DOHH2 (cell line): ENCODE results near the gene BRD3OS.

Experiments used
- CTCF ChIP-seq: fragments of 200-600 bp; sonication (generic); IDR thresholded peaks from one replicate; pipeline ENCODE4 v1.5.1; 2014; ENCODE audit warnings: antibody characterized with exemption, mild to moderate bottlenecking, low read depth, low read length; ENCODE audit not compliant: poor library complexity, severe bottlenecking
- EZH2phosphoT487 ChIP-seq: fragments of 200-600 bp; sonication (generic); IDR thresholded peaks from 2 replicates; pipeline ENCODE4 v1.6.1; 2017; ENCODE audit warnings: borderline replicate concordance, mild to moderate bottlenecking, antibody characterized with exemption, low read length, moderate library complexity, mixed read lengths

GRCh38 chr9:133980864-133981588 is 44.3 kb upstream of the BRD3OS start:
- no peak for TF ChIP-seq CTCF
- TF ChIP-seq EZH2phosphoT487, result no peak
